Type B pancreatic cell (in vitro differentiated cells): Measurements from ENCODE around the gene MIER2. TPM values are rescaled to one million over a fixed set of nuclear protein-coding genes. Genes with fewer than 3 reads are reported as not detected.
"Not testable (repeated sequence)": the region's sequence is repeated elsewhere in the genome, so short reads cannot be mapped to it uniquely, and the experiment has no call there.

Experiments used
- DNase-seq: peaks from one replicate; pipeline ENCODE4 v3.0.0; 2021; ENCODE audit warnings: mixed read lengths; ENCODE audit not compliant: unreplicated experiment; ENCODE audit errors: extremely low spot score
- H3K27ac Mint-ChIP-seq: 2 replicates; pipeline ENCODE4 v1.8.0; 2021; ENCODE audit warnings: mild to moderate bottlenecking, mixed read lengths
- H3K27me3 Mint-ChIP-seq: 2 replicates; pipeline ENCODE4 v1.8.0; 2021; ENCODE audit warnings: mixed read lengths
- H3K36me3 Mint-ChIP-seq: 2 replicates; pipeline ENCODE4 v1.8.0; 2021; ENCODE audit warnings: mixed read lengths
- H3K4me1 Mint-ChIP-seq: one replicate; pipeline ENCODE4 v1.8.0; 2021; ENCODE audit warnings: mixed read lengths; ENCODE audit not compliant: unreplicated experiment
- H3K4me3 Mint-ChIP-seq: 2 replicates; pipeline ENCODE4 v1.8.0; 2021; ENCODE audit warnings: mild to moderate bottlenecking, mixed read lengths
- H3K9me3 Mint-ChIP-seq: 2 replicates; pipeline ENCODE4 v1.8.0; 2021; ENCODE audit warnings: mixed read lengths
- long read RNA-seq: library from polyadenylated mRNA; unstranded; transcript quantifications from one replicate; pipeline ENCODE4 v2.0.0, GENCODE V29; 2020
- total RNA-seq: library from RNA; stranded (reverse); gene quantifications from 2 replicates; pipeline ENCODE4 v1.2.1, GENCODE V29; 2021; ENCODE audit warnings: low replicate concordance
- TF ChIP-seq, protein P1 (sequence below): fragments of 200-600 bp; sonication (generic); conservative IDR thresholded peaks from 2 replicates; pipeline ENCODE4 v1.5.0; 2021; ENCODE audit warnings: antibody characterized with exemption, mild to moderate bottlenecking

Gene MIER2, protein sequence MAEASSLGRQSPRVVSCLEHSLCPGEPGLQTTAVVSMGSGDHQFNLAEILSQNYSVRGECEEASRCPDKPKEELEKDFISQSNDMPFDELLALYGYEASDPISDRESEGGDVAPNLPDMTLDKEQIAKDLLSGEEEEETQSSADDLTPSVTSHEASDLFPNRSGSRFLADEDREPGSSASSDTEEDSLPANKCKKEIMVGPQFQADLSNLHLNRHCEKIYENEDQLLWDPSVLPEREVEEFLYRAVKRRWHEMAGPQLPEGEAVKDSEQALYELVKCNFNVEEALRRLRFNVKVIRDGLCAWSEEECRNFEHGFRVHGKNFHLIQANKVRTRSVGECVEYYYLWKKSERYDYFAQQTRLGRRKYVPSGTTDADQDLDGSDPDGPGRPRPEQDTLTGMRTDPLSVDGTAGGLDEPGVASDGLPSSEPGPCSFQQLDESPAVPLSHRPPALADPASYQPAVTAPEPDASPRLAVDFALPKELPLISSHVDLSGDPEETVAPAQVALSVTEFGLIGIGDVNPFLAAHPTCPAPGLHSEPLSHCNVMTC
- 42.3 and 43.3 TPM in 2 replicates for total RNA-seq
- long read RNA-seq, partial matches to known transcripts, result 0 of 1 reads
- long read RNA-seq, other reads (novel, unspliced or antisense), result 1 of 1 reads

DNA sequence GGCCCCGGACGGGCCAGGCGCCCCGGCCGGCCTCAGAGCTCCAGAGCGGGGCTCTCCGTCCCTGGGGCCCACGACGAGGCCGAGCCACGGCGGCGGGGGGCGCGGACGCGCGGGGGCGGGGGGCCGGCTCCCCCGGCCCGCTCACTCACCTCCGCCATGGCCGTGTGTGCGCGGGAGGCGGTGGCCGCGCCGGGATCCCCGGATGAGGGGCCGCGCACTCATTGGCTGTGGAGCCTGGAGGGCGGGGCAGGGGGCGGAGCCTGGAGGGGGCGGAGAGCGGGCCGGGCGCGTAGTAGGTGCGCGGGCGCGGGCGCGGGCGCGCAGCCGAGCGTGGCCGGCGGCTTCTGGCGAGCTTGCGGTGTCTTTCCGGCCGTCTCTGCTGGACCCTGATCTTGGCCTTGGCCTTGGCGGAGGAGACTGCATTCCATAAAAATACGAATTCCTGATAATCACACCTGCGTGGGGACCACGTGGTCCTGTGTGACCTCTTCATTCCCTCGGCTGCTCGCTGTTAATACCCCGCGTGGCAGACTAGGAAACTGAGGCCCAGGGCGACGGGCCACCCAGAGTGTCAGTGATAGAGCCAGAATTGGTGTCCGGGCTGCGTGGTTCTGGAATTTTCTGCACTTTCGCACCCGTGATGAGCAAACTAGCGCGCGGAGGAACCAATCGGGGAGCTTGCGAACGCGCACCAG, at the start of gene MIER2:
Gene MIER2, minus strand, starts transcription at position 172 of the 695 bp plus-strand sequence. Its CDS starts 14 bp downstream, at position 158.
- Mint-ChIP-seq H3K9me3 (peaks cover 3% of the 10 kb centered on the region), H3K4me3 (peak within 1 kb of the TSS; percentile 89), H3K27ac (peak within 1 kb of the TSS; percentile 78), H3K27me3 (peaks cover 6% of the 10 kb centered on the region), H3K36me3 (peaks cover 22% of the 10 kb centered on the region), H3K4me1 (peaks cover 34% of the 10 kb centered on the region)
- peak; percentile 96 for DNase-seq
- TF ChIP-seq, protein P1, sequence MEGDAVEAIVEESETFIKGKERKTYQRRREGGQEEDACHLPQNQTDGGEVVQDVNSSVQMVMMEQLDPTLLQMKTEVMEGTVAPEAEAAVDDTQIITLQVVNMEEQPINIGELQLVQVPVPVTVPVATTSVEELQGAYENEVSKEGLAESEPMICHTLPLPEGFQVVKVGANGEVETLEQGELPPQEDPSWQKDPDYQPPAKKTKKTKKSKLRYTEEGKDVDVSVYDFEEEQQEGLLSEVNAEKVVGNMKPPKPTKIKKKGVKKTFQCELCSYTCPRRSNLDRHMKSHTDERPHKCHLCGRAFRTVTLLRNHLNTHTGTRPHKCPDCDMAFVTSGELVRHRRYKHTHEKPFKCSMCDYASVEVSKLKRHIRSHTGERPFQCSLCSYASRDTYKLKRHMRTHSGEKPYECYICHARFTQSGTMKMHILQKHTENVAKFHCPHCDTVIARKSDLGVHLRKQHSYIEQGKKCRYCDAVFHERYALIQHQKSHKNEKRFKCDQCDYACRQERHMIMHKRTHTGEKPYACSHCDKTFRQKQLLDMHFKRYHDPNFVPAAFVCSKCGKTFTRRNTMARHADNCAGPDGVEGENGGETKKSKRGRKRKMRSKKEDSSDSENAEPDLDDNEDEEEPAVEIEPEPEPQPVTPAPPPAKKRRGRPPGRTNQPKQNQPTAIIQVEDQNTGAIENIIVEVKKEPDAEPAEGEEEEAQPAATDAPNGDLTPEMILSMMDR, result no peak

DNA sequence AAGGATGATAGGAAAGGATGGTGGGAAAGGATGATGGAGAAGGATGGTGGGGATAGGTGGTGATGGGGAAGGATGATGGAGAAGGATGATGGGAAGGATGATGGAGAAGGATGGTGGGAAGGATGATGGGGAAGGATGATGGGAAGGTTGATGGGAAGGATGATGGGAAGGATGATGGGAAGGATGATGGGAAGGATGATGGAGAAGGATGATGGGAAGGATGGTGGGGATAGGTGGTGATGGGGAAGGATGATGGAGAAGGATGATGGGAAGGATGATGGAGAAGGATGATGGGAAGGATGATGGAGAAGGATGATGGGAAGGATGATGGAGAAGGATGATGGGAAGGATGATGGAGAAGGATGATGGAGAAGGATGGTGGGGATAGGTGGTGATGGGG, 49.0 kb upstream of the MIER2 start:
- H3K36me3 Mint-ChIP-seq, H3K27me3 Mint-ChIP-seq, H3K4me3 Mint-ChIP-seq, DNase-seq, H3K4me1 Mint-ChIP-seq, H3K9me3 Mint-ChIP-seq: not testable (repeated sequence)
- H3K27ac Mint-ChIP-seq, result peak overlapping the region; percentile 81

DNA sequence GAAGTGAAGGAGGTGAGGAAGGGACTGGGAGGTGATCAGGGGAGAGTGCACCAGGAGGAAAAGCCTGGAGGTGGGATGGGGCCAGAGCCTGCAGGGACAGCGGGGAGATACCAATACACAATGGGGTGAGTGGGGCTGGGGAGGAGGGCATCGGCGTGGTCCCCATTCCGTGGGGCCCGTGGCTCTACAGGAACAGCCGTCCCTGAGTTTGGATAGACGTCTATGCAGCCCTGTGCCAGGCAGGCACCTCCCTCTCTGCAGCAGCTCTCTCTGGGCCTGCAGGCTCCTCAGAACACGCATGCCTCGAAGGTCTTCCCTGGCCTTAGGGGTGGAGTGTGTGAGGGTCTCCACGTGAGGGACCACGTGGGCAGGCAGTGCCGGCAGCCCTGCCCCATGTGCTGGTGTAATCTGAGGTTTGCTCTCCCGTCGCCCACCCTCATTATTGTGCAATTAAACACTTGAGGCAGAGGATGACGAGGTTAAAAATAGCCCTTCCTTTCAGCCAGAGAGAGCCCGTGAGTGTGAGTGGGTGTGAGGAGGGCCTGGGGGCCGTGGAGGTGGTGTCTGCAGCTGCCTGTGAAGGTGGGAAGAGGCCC, 47.9 kb upstream of the MIER2 start:
- Mint-ChIP-seq H3K9me3 (peaks cover 4% of the 10 kb centered on the region), H3K4me3 (no peak overlapping the region), H3K36me3 (no peaks in the 10 kb centered on the region), H3K4me1 (no peaks in the 10 kb centered on the region), H3K27ac (peak overlapping the region; percentile 81), H3K27me3 (no peaks in the 10 kb centered on the region)
- DNase-seq, result no peak
- TF ChIP-seq, protein P1, result no peak

DNA sequence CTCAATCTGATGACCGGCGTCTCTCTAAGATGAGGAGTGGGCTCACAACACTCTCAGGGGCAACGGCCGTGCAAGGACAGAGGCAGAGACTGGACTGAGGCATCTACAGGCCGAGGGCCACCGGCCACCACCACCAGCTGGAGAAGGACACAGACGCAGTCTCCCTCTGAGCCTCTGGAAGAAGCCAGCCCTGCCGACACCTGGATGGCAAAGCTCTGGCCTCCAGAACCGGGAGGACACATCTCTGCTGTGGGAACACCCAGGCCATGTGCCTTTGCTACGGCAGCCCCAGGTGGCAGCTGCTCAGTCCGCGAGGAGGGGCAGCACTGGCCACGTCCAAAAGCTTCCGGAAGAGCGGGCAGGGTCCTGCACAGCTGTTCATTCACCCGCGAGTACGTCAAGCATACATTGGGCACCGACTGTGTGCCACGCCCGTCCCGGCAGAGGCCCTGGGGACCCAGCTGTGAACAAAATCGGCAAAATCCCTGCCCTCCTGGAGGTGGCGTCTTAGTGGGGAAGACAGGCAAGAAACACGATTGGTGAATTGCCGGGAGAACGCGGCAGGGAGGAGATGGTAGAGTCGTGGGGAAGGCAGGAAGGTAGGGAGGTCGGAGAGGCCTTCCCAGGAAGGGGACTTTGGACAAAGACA, 47.3 kb upstream of the MIER2 start:
- DNase-seq, result no peak
- Mint-ChIP-seq H3K9me3 (peaks cover 4% of the 10 kb centered on the region), H3K27me3 (no peaks in the 10 kb centered on the region), H3K4me1 (no peaks in the 10 kb centered on the region), H3K27ac (no peak overlapping the region), H3K4me3 (no peak overlapping the region), H3K36me3 (no peaks in the 10 kb centered on the region)
- TF ChIP-seq, protein P1, result no peak

DNA sequence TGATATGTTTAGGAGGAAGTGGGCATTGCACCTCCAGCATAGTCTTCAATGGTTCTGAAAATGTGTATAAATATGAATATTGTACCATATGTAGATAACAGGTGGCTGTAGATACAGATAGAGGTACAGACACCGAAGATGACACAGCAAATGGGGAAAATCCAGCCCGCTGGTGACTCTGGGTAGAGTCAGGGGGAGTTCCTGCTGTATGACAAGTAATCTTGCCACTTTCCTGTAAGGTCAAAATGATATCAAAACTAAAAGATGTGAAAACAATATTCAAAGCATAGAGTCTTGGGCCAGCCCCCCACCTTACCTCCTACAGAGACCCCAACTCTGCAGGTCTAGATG, 46.6 kb upstream of the MIER2 start:
- Mint-ChIP-seq H3K27ac (no peak overlapping the region), H3K9me3 (peaks cover 4% of the 10 kb centered on the region), H3K27me3 (peaks cover 6% of the 10 kb centered on the region), H3K36me3 (no peaks in the 10 kb centered on the region), H3K4me1 (no peaks in the 10 kb centered on the region), H3K4me3 (no peak overlapping the region)
- DNase-seq, result no peak
- TF ChIP-seq, protein P1, result no peak
